Activated CD8-positive, alpha-beta T cell treated with anti-CD3 and anti-CD28 coated beads for 36 hours (primary cell): ENCODE measurements around the gene OR5D16. TPM values are rescaled to one million over a fixed set of nuclear protein-coding genes. Genes with fewer than 3 reads are reported as not detected.
"Not testable (repeated sequence)": the region's sequence is repeated elsewhere in the genome, so short reads cannot be mapped to it uniquely, and the experiment has no call there.

ENCODE experiments used
- ATAC-seq: fragments of 200-7000 bp; cut with Tn5 transposase; one replicate; pipeline ENCODE4 v1.10.0; 2021; ENCODE audit warnings: mild to moderate bottlenecking, moderate library complexity
- CTCF ChIA-PET: fragments of 350-600 bp; sonication (Branson Sonifier 250); formaldehyde crosslinking; loops from one replicate; lab custom pipeline; 2021; ENCODE audit warnings: antibody characterized with exemption; lab: Charles Lee
- POLR2A ChIA-PET: fragments of 350-600 bp; sonication (Branson Sonifier 250); formaldehyde crosslinking; loops from one replicate; lab custom pipeline; 2021; ENCODE audit warnings: antibody characterized with exemption; lab: Charles Lee
- DNase-seq: peaks from one replicate; pipeline ENCODE4 v3.0.0-alpha.2; 2020
- H3K27ac Mint-ChIP-seq: one replicate; pipeline ENCODE4 v1.8.0; 2021; ENCODE audit warnings: mild to moderate bottlenecking, mixed read lengths
- H3K27me3 Mint-ChIP-seq: one replicate; pipeline ENCODE4 v1.8.0; 2021; ENCODE audit warnings: mixed read lengths
- H3K36me3 Mint-ChIP-seq: one replicate; pipeline ENCODE4 v1.8.0; 2021; ENCODE audit warnings: low read depth, mixed read lengths
- H3K4me1 Mint-ChIP-seq: one replicate; pipeline ENCODE4 v1.8.0; 2021; ENCODE audit warnings: low read depth, mixed read lengths
- H3K4me3 Mint-ChIP-seq: one replicate; pipeline ENCODE4 v1.8.0; 2021; ENCODE audit warnings: mild to moderate bottlenecking, moderate library complexity, mixed read lengths
- H3K9me3 Mint-ChIP-seq: one replicate; pipeline ENCODE4 v1.8.0; 2021; ENCODE audit warnings: mixed read lengths
- CTCF ChIP-seq: fragments of 200-600 bp; IDR thresholded peaks from one replicate; pipeline ENCODE4 v1.8.0; 2022; ENCODE audit warnings: antibody characterized with exemption, mild to moderate bottlenecking
- intact Hi-C: fragments of 100-400 bp; cut with micrococcal nuclease; formaldehyde crosslinking; loops from one replicate; pipeline ENCODE4 v1.10.0; 2022
- total RNA-seq, 2 experiments: library from RNA; stranded (reverse); gene quantifications; one replicate each; pipeline ENCODE4 v1.2.3, GENCODE V29; 2021

OR5D16 gene
- total RNA-seq, 2 experiments from 2014 or later: not detected

GRCh38 chr11:55852141-55852540 is 13.6 kb downstream of the OR5D16 start:
- no peaks in the 10 kb centered on the region for H3K27me3 Mint-ChIP-seq
- intact Hi-C loops: no loop called here
- H3K4me3 Mint-ChIP-seq: no peak overlapping the region
- H3K36me3 Mint-ChIP-seq: no peaks in the 10 kb centered on the region
- POLR2A ChIA-PET: no interaction called here
- ATAC-seq (no peak), DNase-seq (no peak)
- CTCF ChIA-PET: no interaction called here
- no peaks in the 10 kb centered on the region for H3K4me1 Mint-ChIP-seq
- no peak for TF ChIP-seq CTCF
- H3K27ac Mint-ChIP-seq: no peak overlapping the region
- H3K9me3 Mint-ChIP-seq: peaks cover 8% of the 10 kb centered on the region

GRCh38 chr11:55854704-55855103 is 16.2 kb downstream of the OR5D16 start:
- no peak overlapping the region for H3K27ac Mint-ChIP-seq
- no peak for DNase-seq
- no peak overlapping the region for H3K4me3 Mint-ChIP-seq
- no peak for TF ChIP-seq CTCF
- ChIA-PET CTCF (no interaction called here), POLR2A (interaction anchor here (0.8 kb wide), 1 partner anchor 1053 kb away, joined by 3 read pairs; no protein-coding TSS in a partner anchor)
- H3K36me3 Mint-ChIP-seq: no peaks in the 10 kb centered on the region
- intact Hi-C loops: no loop called here
- H3K27me3 Mint-ChIP-seq: no peaks in the 10 kb centered on the region
- no peak for ATAC-seq
- peaks cover 10% of the 10 kb centered on the region for H3K9me3 Mint-ChIP-seq
- H3K4me1 Mint-ChIP-seq: no peaks in the 10 kb centered on the region

GRCh38 chr11:55867354-55867753 is 28.8 kb downstream of the OR5D16 start:
- H3K36me3 Mint-ChIP-seq, ATAC-seq, DNase-seq, H3K27me3 Mint-ChIP-seq, POLR2A ChIA-PET, CTCF ChIA-PET, intact Hi-C loops, H3K27ac Mint-ChIP-seq, H3K4me3 Mint-ChIP-seq, H3K4me1 Mint-ChIP-seq: not testable (repeated sequence)
- H3K9me3 Mint-ChIP-seq: peaks cover 13% of the 10 kb centered on the region

- CTCF ChIA-PET, H3K27me3 Mint-ChIP-seq, H3K9me3 Mint-ChIP-seq: not testable (repeated sequence)
These were observed 34.2 kb downstream of the OR5D16 start for GRCh38 chr11:55872731-55873130.

GRCh38 chr11:55873146-55873545 is 34.6 kb downstream of the OR5D16 start:
- H3K4me1 Mint-ChIP-seq, H3K36me3 Mint-ChIP-seq, H3K9me3 Mint-ChIP-seq, CTCF ChIA-PET, H3K27me3 Mint-ChIP-seq, POLR2A ChIA-PET, H3K27ac Mint-ChIP-seq, ATAC-seq, intact Hi-C loops, H3K4me3 Mint-ChIP-seq, DNase-seq: not testable (repeated sequence)

More at GRCh38 chr11:55872731-55873130, 34.2 kb downstream of the OR5D16 start:
- H3K36me3 Mint-ChIP-seq, intact Hi-C loops, H3K27ac Mint-ChIP-seq, ATAC-seq, H3K4me1 Mint-ChIP-seq, DNase-seq, H3K4me3 Mint-ChIP-seq, POLR2A ChIA-PET: not testable (repeated sequence)

GRCh38 chr11:55882997-55883396 is 44.4 kb downstream of the OR5D16 start, which contains the start of gene TRIM51:
Gene TRIM51, plus strand, starts transcription at chr11:55883297. Its CDS starts 2,132 bp downstream, at chr11:55885429.
- H3K9me3 Mint-ChIP-seq: peaks cover 10% of the 10 kb centered on the region
- ATAC-seq, H3K4me3 Mint-ChIP-seq, DNase-seq, H3K27ac Mint-ChIP-seq, H3K4me1 Mint-ChIP-seq, intact Hi-C loops, CTCF ChIA-PET, H3K27me3 Mint-ChIP-seq, H3K36me3 Mint-ChIP-seq, POLR2A ChIA-PET: not testable (repeated sequence)

- CTCF ChIA-PET, H3K27me3 Mint-ChIP-seq, intact Hi-C loops, H3K27ac Mint-ChIP-seq, POLR2A ChIA-PET, DNase-seq, H3K4me1 Mint-ChIP-seq, H3K4me3 Mint-ChIP-seq, ATAC-seq, H3K36me3 Mint-ChIP-seq: not testable (repeated sequence)
- H3K9me3 Mint-ChIP-seq: peaks cover 10% of the 10 kb centered on the region
These were observed 46.4 kb downstream of the OR5D16 start for GRCh38 chr11:55884995-55885394.

GRCh38 chr11:55885481-55885880 is 46.9 kb downstream of the OR5D16 start:
- POLR2A ChIA-PET, H3K4me3 Mint-ChIP-seq, H3K36me3 Mint-ChIP-seq, H3K27me3 Mint-ChIP-seq, DNase-seq, intact Hi-C loops, H3K27ac Mint-ChIP-seq, H3K4me1 Mint-ChIP-seq, ATAC-seq, CTCF ChIA-PET: not testable (repeated sequence)
- H3K9me3 Mint-ChIP-seq: peaks cover 10% of the 10 kb centered on the region

Other genes with a start within 250 kb of the OR5D16 start
- gene OR4C11, start 231.1 kb upstream of the OR5D16 start, total RNA-seq: not detected
- gene OR4P4, start 203.6 kb upstream of the OR5D16 start, total RNA-seq: not detected
- not detected for gene OR4S2, start 190.4 kb upstream of the OR5D16 start, total RNA-seq
- gene OR4C6, start 176.6 kb upstream of the OR5D16 start, total RNA-seq: not detected
- not detected for gene OR5D13, start 65.3 kb upstream of the OR5D16 start, total RNA-seq
- gene OR5D14, start 43.2 kb upstream of the OR5D16 start, total RNA-seq: not detected
- not detected for gene OR5L1, start 27.4 kb upstream of the OR5D16 start, total RNA-seq
- not detected for gene OR5D18, start 19.1 kb upstream of the OR5D16 start, total RNA-seq
- gene OR5L2, start 11.5 kb upstream of the OR5D16 start, total RNA-seq: not detected
- not detected for gene TRIM51, start 44.5 kb downstream of the OR5D16 start, total RNA-seq
- not detected for gene OR5W2, start 75.8 kb downstream of the OR5D16 start, total RNA-seq
- gene OR5I1, start 97.6 kb downstream of the OR5D16 start, total RNA-seq: not detected
- not detected for gene OR10AG1, start 131.2 kb downstream of the OR5D16 start, total RNA-seq
- gene OR5F1, start 155.9 kb downstream of the OR5D16 start, total RNA-seq: not detected
- gene OR5AS1, start 188.9 kb downstream of the OR5D16 start, total RNA-seq: not detected